ENCODE results near the gene FAM47E. TPM values are rescaled to one million over a fixed set of nuclear protein-coding genes. Genes with fewer than 3 reads are reported as not detected.
A peak's percentile ranks its signal among the peaks of the same experiment; 100 is the strongest.

The FAM47E gene
- total and polyA plus RNA-seq, 2 of the 13 experiments (the other 11 are each of a cell fraction or from before 2014, with no cell fraction given), result 0.33 to 0.66 TPM

GRCh38 chr4:76208005-76208765, 43.3 kb upstream of the FAM47E start (continued):
- TF ChIP-seq ZNF784 (CRISPR knock-in tag; IDR thresholded peaks at IDR 0.05; ENCODE audit: borderline replicate concordance) (no peak), RXRA (CRISPR knock-in tag; IDR thresholded peaks at IDR 0.05) (peak; percentile 47; the same call in 1 of the 2 replicates), MAF1 (CRISPR knock-in tag; IDR thresholded peaks at IDR 0.05; ENCODE audit: borderline replicate concordance) (no peak), ZBTB46 (CRISPR knock-in tag; IDR thresholded peaks at IDR 0.05; ENCODE audit: borderline replicate concordance) (no peak), ZNF337 (CRISPR knock-in tag; IDR thresholded peaks at IDR 0.05; ENCODE audit: borderline replicate concordance, low read depth) (no peak), MYNN (CRISPR knock-in tag; IDR thresholded peaks at IDR 0.05; ENCODE audit: low read depth) (no peak), ZNF883 (CRISPR knock-in tag; IDR thresholded peaks at IDR 0.05; ENCODE audit: not compliant biosample characterization) (no peak), ZNF749 (CRISPR knock-in tag; IDR thresholded peaks at IDR 0.05; ENCODE audit: borderline replicate concordance) (no peak; the same call in 1 of the 2 replicates), ZNF660 (CRISPR knock-in tag; IDR thresholded peaks at IDR 0.05; ENCODE audit: borderline replicate concordance, low read depth) (no peak), ZNF260 (CRISPR knock-in tag; IDR thresholded peaks at IDR 0.05; ENCODE audit: borderline replicate concordance, low read depth) (no peak), CSRNP1 (CRISPR knock-in tag; IDR thresholded peaks at IDR 0.05) (no peak), ZMAT3 (CRISPR knock-in tag; conservative IDR thresholded peaks at IDR 0.05) (no peak), KMT2B (CRISPR knock-in tag; IDR thresholded peaks at IDR 0.05) (peak; percentile 80), SRY (CRISPR knock-in tag; IDR thresholded peaks at IDR 0.05) (no peak), ATF3 (CRISPR knock-in tag; IDR thresholded peaks at IDR 0.05) (no peak)
- TF ChIP-seq, protein P1, sequence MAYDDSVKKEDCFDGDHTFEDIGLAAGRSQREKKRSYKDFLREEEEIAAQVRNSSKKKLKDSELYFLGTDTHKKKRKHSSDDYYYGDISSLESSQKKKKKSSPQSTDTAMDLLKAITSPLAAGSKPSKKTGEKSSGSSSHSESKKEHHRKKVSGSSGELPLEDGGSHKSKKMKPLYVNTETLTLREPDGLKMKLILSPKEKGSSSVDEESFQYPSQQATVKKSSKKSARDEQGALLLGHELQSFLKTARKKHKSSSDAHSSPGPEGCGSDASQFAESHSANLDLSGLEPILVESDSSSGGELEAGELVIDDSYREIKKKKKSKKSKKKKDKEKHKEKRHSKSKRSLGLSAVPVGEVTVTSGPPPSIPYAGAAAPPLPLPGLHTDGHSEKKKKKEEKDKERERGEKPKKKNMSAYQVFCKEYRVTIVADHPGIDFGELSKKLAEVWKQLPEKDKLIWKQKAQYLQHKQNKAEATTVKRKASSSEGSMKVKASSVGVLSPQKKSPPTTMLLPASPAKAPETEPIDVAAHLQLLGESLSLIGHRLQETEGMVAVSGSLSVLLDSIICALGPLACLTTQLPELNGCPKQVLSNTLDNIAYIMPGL (CRISPR knock-in tag; IDR thresholded peaks at IDR 0.05; ENCODE audit: borderline replicate concordance in 1 of 2, low read depth in 1 of 2), result 0 out of 4 replicates have a peak, but pooled peaks of 1 of the 2 experiments have one; percentile 43
- TF ChIP-seq, protein P2, sequence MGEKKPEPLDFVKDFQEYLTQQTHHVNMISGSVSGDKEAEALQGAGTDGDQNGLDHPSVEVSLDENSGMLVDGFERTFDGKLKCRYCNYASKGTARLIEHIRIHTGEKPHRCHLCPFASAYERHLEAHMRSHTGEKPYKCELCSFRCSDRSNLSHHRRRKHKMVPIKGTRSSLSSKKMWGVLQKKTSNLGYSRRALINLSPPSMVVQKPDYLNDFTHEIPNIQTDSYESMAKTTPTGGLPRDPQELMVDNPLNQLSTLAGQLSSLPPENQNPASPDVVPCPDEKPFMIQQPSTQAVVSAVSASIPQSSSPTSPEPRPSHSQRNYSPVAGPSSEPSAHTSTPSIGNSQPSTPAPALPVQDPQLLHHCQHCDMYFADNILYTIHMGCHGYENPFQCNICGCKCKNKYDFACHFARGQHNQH (CRISPR knock-in tag; IDR thresholded peaks at IDR 0.05), result peak; percentile 94
